Cardiac fibroblast (primary cell): Measurements from ENCODE around the gene ZMAT1.

Experiments used
- DNase-seq, 2 donors: peaks; one replicate each; pipeline versions ENCODE4 v3.0.0 to v3.0.0-alpha.2; 2010; ENCODE audit warnings: low read depth in 2 of 2
- H3K4me3 ChIP-seq, 2 donors: replicated peaks in 1 of 2; 1 replicate in 1 of 2; 2 replicates in 1 of 2; pipeline ENCODE4 v1.5.1; 2011; ENCODE audit warnings: low read depth in 2 of 2, low read length in 2 of 2, mild to moderate bottlenecking in 2 of 2, moderate library complexity in 1 of 2
- CTCF ChIP-seq: IDR thresholded peaks from one replicate; pipeline ENCODE4 v1.5.1; 2011; ENCODE audit warnings: low read depth, mild to moderate bottlenecking, low read length, inconsistent platforms

The ZMAT1 gene

GRCh38 chrX:101950581-101950980 is 18.8 kb upstream of the ZMAT1 start:
- H3K4me3 ChIP-seq = no peak overlapping the region
- DNase-seq = no peak
- no peak for TF ChIP-seq CTCF

GRCh38 chrX:101932249-101932570 is 383 bp upstream of the ZMAT1 start:
- H3K4me3 ChIP-seq = peak overlapping the region in 1 of 2 donors; percentile 48
- no peak for DNase-seq
- TF ChIP-seq CTCF = no peak

- TF ChIP-seq CTCF = no peak
- no peak for DNase-seq
- no peak overlapping the region for H3K4me3 ChIP-seq
Measured at GRCh38 chrX:101931136-101931487, 715 bp downstream of the ZMAT1 start.

- no peak overlapping the region for H3K4me3 ChIP-seq
- DNase-seq = no peak
- TF ChIP-seq CTCF = no peak
Measured at GRCh38 chrX:101925733-101926132, 6.1 kb downstream of the ZMAT1 start.

GRCh38 chrX:101918751-101919150 is 13.1 kb downstream of the ZMAT1 start:
- DNase-seq = no peak
- H3K4me3 ChIP-seq = no peak overlapping the region
- TF ChIP-seq CTCF = no peak

- no peak overlapping the region for H3K4me3 ChIP-seq
- no peak for DNase-seq
- no peak for TF ChIP-seq CTCF
Measured at GRCh38 chrX:101906136-101906796, 25.6 kb downstream of the ZMAT1 start.

GRCh38 chrX:101904996-101905395 is 26.8 kb downstream of the ZMAT1 start:
- no peak overlapping the region for H3K4me3 ChIP-seq
- no peak for DNase-seq
- no peak for TF ChIP-seq CTCF
